Cardiac fibroblast (primary cell): Measurements from ENCODE around the gene PPP1R27.

Experiments used
- DNase-seq, 2 donors: peaks; one replicate each; pipeline versions ENCODE4 v3.0.0 to v3.0.0-alpha.2; 2010; ENCODE audit warnings: low read depth in 2 of 2
- H3K4me3 ChIP-seq, 2 donors: replicated peaks in 1 of 2; 1 replicate in 1 of 2; 2 replicates in 1 of 2; pipeline ENCODE4 v1.5.1; 2011; ENCODE audit warnings: low read depth in 2 of 2, low read length in 2 of 2, mild to moderate bottlenecking in 2 of 2, moderate library complexity in 1 of 2
- CTCF ChIP-seq: IDR thresholded peaks from one replicate; pipeline ENCODE4 v1.5.1; 2011; ENCODE audit warnings: low read depth, mild to moderate bottlenecking, low read length, inconsistent platforms

Gene PPP1R27

GRCh38 chr17:81851423-81851822 is 16.6 kb upstream of the PPP1R27 start:
- H3K4me3 ChIP-seq = no peak overlapping the region
- DNase-seq = no peak
- TF ChIP-seq CTCF = no peak

GRCh38 chr17:81849457-81849856 is 14.6 kb upstream of the PPP1R27 start:
- TF ChIP-seq CTCF = no peak
- DNase-seq = no peak
- H3K4me3 ChIP-seq = no peak overlapping the region

GRCh38 chr17:81846743-81847689 is 12.2 kb upstream of the PPP1R27 start:
- no peak overlapping the region for H3K4me3 ChIP-seq
- no peak for DNase-seq
- TF ChIP-seq CTCF = no peak

GRCh38 chr17:81845881-81846742 is 11.3 kb upstream of the PPP1R27 start:
- no peak for TF ChIP-seq CTCF
- no peak for DNase-seq
- H3K4me3 ChIP-seq = no peak overlapping the region

GRCh38 chr17:81845361-81845760 is 10.5 kb upstream of the PPP1R27 start:
- no peak for DNase-seq
- no peak for TF ChIP-seq CTCF
- H3K4me3 ChIP-seq = no peak overlapping the region

- TF ChIP-seq CTCF = no peak
- no peak overlapping the region for H3K4me3 ChIP-seq
- DNase-seq = no peak
These were observed 10.0 kb upstream of the PPP1R27 start for GRCh38 chr17:81844887-81845286.
